NCI-H226 (cell line): ENCODE results near the gene OFD1.

Experiments
- DNase-seq: peaks from one replicate; pipeline ENCODE4 v3.0.0-alpha.2; 2015

The OFD1 gene

DNA sequence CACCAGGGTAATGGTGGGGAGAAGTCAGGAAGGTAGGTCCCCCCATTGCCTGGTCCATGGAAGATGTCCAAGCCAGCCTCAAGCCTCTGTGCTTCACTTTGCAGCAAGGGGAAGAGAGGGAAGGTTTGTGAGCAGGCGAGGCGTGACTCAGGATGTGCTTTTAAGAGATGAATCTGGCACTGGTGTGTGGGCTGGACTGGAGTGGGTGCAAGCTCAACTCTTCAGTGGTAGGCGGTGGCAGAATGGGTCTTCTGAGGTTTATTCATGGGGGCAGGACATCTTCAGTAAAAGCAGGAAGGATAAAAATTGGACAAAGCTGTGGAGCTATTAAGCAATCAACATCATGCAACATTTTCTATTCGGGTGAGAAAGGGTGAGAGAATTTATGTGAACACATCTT, 63.0 kb downstream of the OFD1 start:
- DNase-seq = no peak

DNA sequence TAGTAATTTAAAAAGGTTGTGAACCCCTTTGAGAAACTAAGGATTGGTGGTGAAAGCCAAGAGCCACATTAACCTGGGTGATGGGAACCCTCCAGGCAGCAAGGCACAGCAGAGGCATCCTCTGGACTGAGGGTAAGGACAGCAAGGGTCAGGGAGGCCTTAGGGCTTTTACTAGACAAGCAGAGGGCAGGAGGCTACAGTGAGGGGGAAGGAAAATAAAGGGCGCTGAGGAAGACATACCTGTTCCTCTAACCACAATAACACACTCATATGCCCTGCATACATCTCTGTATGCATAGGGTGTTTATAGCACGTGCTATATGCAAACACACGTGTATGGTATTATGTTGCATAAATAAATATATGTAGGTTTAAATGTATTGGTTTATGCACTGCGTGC, 63.6 kb downstream of the OFD1 start:
- no peak for DNase-seq

DNA sequence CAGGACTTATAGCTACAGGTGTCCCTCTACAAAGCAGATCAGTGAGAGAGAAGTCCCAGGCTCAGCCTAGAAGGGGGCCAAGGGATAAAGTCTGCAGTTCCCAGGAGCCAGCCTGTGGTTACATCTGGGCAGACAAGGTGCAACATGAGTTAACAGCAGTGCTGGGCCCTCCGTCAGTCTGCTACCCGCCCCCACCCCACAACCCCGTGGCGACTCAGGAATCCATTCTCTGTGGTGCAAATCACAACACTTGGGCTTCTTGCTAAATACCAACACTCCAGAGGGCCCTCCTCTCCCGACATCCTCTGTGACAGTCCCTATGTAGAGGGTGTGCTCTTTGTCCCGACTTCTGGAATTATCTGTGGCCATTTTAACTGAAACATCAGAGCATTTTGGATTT, 68.6 kb downstream of the OFD1 start:
- no peak for DNase-seq

DNA sequence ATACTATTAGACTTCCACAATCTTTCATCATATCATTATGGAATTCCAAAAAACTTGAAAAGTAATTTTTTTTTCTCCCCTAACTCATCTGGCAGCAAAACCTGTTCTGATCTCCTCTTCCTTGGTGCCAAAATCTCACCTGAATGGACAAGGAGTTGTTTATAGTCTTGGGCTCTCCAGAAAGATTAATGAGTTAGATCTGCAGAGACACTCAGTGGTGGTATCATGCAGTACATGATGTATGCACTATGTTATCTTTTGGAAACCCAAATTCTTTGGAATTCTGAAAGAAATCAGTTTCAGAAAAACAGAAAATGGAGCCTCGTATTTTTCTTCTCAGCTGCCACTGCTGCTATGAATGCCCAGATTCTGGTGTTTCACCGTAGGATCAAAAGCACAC, 70.7 kb downstream of the OFD1 start:
- no peak for DNase-seq

DNA sequence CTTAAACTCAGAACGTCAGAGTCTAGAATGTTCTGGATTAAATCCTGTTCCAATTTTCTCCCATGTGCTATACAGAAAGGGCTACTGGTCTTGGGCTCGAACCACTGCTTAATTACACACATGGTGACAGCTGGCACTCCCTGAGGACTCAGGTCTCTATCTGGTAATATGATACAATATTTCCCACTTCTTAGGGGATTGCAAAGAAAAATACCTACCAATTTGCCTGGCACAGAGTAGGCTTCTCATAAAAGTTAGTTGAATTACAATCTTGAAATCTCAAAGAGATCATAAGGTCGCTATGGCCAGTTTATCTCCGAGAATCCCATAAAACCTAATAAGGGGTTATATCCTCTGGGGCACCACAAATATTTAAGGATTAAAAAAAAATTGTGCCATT, 73.7 kb downstream of the OFD1 start:
- no peak for DNase-seq

DNA sequence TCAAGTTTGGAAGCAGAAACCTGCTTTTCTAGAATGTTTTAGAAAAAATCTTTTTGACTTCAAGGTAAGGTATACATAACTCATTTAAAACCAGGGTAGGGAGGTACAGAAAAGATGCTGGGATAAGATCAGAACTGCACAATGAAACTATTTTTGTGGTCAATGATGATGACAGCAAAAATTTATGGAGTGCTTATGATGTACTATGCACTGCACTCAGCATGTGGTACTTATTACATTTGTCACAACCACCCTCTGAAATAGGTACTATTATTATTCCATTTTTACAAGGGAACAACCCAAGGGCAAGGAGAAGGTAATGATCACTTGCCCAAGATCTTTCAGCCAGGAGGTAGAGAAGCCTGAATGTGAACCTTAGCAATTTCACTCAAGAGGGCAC, 74.3 kb downstream of the OFD1 start:
- no peak for DNase-seq

DNA sequence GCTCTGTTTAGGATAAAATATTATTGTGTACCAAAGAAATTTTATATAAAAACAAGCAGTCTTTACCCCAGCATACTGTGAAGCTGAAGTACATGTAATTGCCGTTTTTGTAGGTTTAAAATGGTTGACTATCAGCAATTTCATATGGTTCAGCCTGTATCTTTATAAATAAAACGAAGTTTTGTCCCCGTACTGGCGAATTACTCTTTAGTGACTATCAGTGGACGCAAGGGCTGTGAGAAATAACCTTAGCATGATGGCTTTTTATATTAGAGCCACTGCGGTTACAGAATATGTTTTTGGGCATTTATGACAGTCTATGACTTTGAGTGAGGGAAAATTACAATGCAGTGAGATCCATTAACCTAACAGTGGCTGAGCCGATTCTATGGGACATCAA, 81.1 kb downstream of the OFD1 start:
- no peak for DNase-seq

DNA sequence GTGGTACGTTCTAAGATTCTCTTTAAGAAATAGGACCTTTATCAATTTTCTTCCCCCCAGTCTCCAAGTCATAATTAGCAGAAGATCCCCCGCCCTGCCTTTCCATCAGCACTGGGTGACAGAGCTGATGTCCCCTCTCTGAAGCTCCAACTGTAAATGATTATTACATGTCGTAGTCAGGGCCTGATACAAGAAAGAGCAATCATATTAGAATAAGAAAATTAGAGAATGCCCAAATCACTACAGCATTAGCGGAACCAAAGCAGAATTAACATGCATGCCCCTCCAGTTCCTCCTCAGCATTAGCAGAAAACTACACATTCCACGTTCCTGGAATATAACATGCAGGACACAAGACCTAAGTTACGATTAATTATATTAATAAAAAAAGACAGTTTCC, 81.6 kb downstream of the OFD1 start:
- DNase-seq = no peak

DNA sequence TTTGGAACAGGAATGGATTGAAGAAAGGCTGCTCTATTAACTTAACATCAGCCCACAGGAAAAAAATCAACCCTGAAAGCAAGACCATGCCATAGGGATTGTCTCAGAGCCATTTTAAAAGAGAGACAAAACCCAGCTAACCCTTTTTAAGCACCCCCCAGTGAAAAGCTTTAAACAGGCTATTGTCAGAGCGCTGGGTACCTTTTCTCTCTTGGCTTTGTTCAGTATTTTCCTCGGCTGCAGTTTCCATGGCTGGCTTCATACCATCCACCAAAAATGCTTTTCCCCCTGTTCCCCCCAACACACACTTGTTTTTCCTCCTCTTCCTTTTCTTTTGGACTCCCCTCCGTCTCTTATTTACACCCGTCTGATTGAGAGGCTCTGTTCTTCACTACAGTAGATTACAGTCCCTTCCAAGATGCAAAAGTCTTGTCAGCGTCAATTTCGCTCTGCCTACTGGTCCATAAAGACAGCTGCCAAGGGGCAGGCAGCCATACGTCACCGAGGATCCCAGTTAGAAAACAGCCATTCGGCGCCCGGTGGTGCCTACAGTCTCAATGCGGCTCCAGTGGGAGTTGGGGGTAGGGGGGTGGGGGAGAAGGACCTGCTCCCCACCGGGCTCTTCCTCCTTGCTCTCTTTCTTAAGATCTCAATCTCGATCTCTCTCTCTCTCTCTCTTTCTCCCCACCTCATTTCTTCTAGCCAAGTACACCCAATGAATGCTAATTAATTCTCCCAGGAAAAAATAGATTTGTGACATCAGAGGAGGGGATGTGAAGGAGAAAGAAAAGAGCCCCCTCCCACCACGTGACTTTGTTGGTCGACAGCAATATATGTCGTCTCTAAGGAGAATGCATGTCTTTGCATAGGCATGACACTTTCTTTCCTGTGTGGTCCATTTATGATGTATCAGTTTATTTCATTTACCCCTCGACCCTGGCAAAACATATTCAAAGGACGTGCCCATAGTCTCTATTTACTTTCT, 82.4 kb downstream of the OFD1 start, which contains the start of gene GPM6B:
GPM6B (minus strand) TSS at position 451 of the 985 bp plus-strand sequence; CDS start at position 262, 189 bp downstream.
- DNase-seq = no peak
